Spleen (tissue), 7 donors: ENCODE data around the gene JAZF1.

ENCODE experiments used
- POLR2A ChIP-seq, 3 donors: fragments of 450-650 bp; IDR thresholded peaks; one replicate each; pipeline ENCODE4 v1.5.1; 2017; ENCODE audit warnings: antibody characterized with exemption in 3 of 3, mild to moderate bottlenecking in 1 of 3
- POLR2AphosphoS5 ChIP-seq, 3 donors: sonication (generic); formaldehyde crosslinking; IDR thresholded peaks; one replicate each; pipeline ENCODE4 v1.5.1; 2017; ENCODE audit warnings: antibody characterized with exemption in 3 of 3
- TF ChIP-seq, protein P1 (sequence below), 11 experiments: fragments of 200-600 bp in 7 of 11; fragments of 450-650 bp in 4 of 11; sonication (generic) in 4 of 11; IDR thresholded peaks in 8 of 11; conservative IDR thresholded peaks in 3 of 11; 1 replicate in 7 of 11; 2 replicates in 4 of 11; pipeline versions ENCODE4 v1.4.0 to v1.8.0; 2016 to 2021; ENCODE audit warnings: antibody characterized with exemption in 11 of 11, inconsistent platforms in 4 of 11, mild to moderate bottlenecking in 1 of 11
- donor health status: DM: no; HTN: no; CAD: no; lungs with moderate emphysema.
- donor health status: DM: no; HTN: no; CAD: no.
- donor health status: DM: no; HTN: no; CAD: no.

DNA sequence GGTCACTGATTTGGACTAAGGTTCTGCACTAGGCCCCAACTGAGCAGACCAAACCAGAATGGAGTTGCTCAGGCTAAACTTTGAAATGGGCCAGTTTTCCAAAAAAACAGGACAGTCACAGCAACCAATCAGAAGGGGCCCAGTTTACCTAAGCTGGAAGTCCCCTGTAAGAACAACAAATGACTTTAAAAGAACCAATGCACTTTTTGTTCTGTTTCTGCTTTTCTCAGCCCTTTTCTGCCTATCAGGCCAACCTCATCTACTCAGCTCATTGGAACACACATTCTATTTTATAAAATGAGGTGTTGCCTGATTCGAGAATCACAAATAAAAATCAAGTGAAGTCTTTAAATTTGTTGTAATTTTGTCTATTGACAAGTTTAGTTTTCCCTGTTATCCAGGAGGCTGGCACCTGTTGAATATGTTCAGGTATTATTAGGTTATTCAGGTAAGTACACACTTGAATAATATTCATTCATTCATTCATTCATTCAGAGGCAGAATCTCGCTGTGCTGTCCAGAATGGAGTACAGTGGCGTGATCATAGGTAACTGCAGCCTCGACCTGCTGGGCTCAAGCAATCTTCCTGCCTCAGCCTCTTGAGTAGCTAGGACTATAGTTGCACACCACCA lies 271.9 kb downstream of the JAZF1 start:
- TF ChIP-seq, protein P1, sequence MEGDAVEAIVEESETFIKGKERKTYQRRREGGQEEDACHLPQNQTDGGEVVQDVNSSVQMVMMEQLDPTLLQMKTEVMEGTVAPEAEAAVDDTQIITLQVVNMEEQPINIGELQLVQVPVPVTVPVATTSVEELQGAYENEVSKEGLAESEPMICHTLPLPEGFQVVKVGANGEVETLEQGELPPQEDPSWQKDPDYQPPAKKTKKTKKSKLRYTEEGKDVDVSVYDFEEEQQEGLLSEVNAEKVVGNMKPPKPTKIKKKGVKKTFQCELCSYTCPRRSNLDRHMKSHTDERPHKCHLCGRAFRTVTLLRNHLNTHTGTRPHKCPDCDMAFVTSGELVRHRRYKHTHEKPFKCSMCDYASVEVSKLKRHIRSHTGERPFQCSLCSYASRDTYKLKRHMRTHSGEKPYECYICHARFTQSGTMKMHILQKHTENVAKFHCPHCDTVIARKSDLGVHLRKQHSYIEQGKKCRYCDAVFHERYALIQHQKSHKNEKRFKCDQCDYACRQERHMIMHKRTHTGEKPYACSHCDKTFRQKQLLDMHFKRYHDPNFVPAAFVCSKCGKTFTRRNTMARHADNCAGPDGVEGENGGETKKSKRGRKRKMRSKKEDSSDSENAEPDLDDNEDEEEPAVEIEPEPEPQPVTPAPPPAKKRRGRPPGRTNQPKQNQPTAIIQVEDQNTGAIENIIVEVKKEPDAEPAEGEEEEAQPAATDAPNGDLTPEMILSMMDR (IDR thresholded peaks at IDR 0.05 in 8 of 11, conservative IDR thresholded peaks at IDR 0.05 in 3 of 11) = no peak
- TF ChIP-seq POLR2AphosphoS5 (IDR thresholded peaks at IDR 0.05) (no peak), POLR2A (IDR thresholded peaks at IDR 0.05) (no peak)
